Peyer's patch (tissue), 4 donors: ENCODE results near the gene VPS9D1.

Source experiments
- POLR2A ChIP-seq, 2 donors: fragments of 450-650 bp; IDR thresholded peaks; one replicate each; pipeline ENCODE4 v1.5.1; 2017; ENCODE audit warnings: antibody characterized with exemption in 2 of 2, mild to moderate bottlenecking in 2 of 2, moderate library complexity in 2 of 2
- TF ChIP-seq, protein P1 (sequence below), 6 experiments: fragments of 450-650 bp in 4 of 6; fragments of 200-600 bp in 2 of 6; sonication (generic) in 1 of 6; IDR thresholded peaks; one replicate each; pipeline ENCODE4 v1.5.1; 2017 to 2019; ENCODE audit warnings: antibody characterized with exemption in 6 of 6, mild to moderate bottlenecking in 3 of 6, moderate library complexity in 1 of 6

DNA sequence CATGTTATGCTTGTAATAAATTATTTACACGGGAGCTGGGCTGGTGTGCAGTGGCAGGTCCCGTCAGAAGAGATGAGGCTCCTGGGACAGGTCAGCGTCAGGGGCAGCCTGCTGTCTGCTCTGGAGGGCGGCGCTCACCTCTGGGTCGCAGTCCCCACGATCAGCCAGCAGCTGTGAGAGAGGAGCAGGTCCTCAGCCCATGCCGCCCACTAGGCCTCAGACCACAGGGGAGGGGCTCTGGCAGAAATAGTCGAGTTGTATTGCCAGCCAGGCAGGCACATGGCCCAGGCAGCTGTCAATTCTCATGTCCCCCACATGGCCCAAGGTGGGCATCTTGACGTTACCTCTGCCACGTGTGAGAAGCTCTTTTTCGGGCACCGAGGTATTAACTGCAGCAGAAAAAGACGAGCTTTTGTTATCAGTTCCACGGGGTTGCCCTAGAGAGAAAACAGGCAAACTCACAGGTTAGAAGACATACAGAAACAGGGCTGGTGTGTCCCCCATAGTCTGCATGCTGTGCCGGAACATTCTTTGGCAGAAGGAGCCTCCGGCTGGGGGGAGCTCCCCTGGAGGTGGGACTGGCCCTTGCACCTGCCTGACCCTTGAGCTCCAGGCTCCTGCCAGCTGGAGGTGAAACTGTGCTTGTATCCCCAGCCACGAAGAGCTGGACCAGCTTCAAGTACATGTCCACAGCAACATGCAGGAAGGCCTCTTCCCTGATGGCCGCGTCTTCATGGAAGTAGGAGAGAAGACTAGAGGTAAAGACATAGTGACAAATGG, 18.0 kb upstream of the VPS9D1 start:
- no peak for TF ChIP-seq POLR2A (IDR thresholded peaks at IDR 0.05)
- TF ChIP-seq, protein P1, sequence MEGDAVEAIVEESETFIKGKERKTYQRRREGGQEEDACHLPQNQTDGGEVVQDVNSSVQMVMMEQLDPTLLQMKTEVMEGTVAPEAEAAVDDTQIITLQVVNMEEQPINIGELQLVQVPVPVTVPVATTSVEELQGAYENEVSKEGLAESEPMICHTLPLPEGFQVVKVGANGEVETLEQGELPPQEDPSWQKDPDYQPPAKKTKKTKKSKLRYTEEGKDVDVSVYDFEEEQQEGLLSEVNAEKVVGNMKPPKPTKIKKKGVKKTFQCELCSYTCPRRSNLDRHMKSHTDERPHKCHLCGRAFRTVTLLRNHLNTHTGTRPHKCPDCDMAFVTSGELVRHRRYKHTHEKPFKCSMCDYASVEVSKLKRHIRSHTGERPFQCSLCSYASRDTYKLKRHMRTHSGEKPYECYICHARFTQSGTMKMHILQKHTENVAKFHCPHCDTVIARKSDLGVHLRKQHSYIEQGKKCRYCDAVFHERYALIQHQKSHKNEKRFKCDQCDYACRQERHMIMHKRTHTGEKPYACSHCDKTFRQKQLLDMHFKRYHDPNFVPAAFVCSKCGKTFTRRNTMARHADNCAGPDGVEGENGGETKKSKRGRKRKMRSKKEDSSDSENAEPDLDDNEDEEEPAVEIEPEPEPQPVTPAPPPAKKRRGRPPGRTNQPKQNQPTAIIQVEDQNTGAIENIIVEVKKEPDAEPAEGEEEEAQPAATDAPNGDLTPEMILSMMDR (IDR thresholded peaks at IDR 0.05), result no peak
